H9 (cell line): Measurements from ENCODE around the gene PROM1. TPM values are rescaled to one million over a fixed set of nuclear protein-coding genes. Genes with fewer than 3 reads are reported as not detected.

Experiments
- DNase-seq: peaks from one replicate; pipeline ENCODE4 v3.0.0-alpha.2; 2017
- H2AFZ ChIP-seq: one replicate; pipeline ENCODE4 v1.6.1; 2013; ENCODE audit warnings: mild to moderate bottlenecking, low read length, control low read depth, moderate library complexity
- H2AK5ac ChIP-seq: 2 replicates; pipeline ENCODE4 v1.6.1; 2013; ENCODE audit warnings: low read length, control low read depth, mixed read lengths; ENCODE audit not compliant: insufficient read length
- H2BK120ac ChIP-seq: one replicate; pipeline ENCODE4 v1.6.1; 2013; ENCODE audit warnings: low read depth, mild to moderate bottlenecking, low read length, control low read depth, inconsistent platforms; ENCODE audit not compliant: poor library complexity, severe bottlenecking
- H2BK12ac ChIP-seq: 2 replicates; pipeline ENCODE4 v1.6.1; 2013; ENCODE audit warnings: low read length, control low read depth, mixed read lengths, low read depth; ENCODE audit not compliant: insufficient read length
- H2BK15ac ChIP-seq: 2 replicates; pipeline ENCODE4 v1.6.1; 2013; ENCODE audit warnings: low read depth, low read length, control low read depth
- H2BK20ac ChIP-seq: one replicate; pipeline ENCODE4 v1.6.1; 2013; ENCODE audit warnings: low read depth, mild to moderate bottlenecking, low read length, control low read depth, inconsistent platforms; ENCODE audit not compliant: poor library complexity, severe bottlenecking
- H2BK5ac ChIP-seq: 2 replicates; pipeline ENCODE4 v1.6.1; 2013; ENCODE audit warnings: low read length, control low read depth, mixed read lengths; ENCODE audit not compliant: insufficient read length
- H3K14ac ChIP-seq: 2 replicates; pipeline ENCODE4 v1.6.1; 2013; ENCODE audit warnings: low read length, control low read depth; ENCODE audit not compliant: insufficient read depth
- H3K18ac ChIP-seq: 2 replicates; pipeline ENCODE4 v1.6.1; 2013; ENCODE audit warnings: low read depth, mild to moderate bottlenecking, mixed read lengths, low read length, control low read depth; ENCODE audit not compliant: insufficient read length
- H3K23ac ChIP-seq: 2 replicates; pipeline ENCODE4 v1.6.1; 2013; ENCODE audit warnings: low read length, control low read depth, mixed read lengths, low read depth; ENCODE audit not compliant: insufficient read length
- H3K23me2 ChIP-seq: 2 replicates; pipeline ENCODE4 v1.6.1; 2013; ENCODE audit warnings: low read depth, mild to moderate bottlenecking, mixed read lengths, low read length, control low read depth; ENCODE audit not compliant: insufficient read length, poor library complexity, severe bottlenecking
- H3K27ac ChIP-seq: 2 replicates; pipeline ENCODE4 v1.5.1; 2013; ENCODE audit warnings: low read length, control low read depth, mixed read lengths, low read depth; ENCODE audit not compliant: insufficient read length
- H3K27me3 ChIP-seq: 2 replicates; pipeline ENCODE4 v1.6.1; 2013; ENCODE audit warnings: low read length, control low read depth, inconsistent platforms; ENCODE audit not compliant: insufficient read depth
- H3K4ac ChIP-seq: 2 replicates; pipeline ENCODE4 v1.6.1; 2013; ENCODE audit warnings: low read depth, mild to moderate bottlenecking, control low read depth, inconsistent platforms, low read length, moderate library complexity
- H3K4me1 ChIP-seq: 2 replicates; pipeline ENCODE4 v1.6.1; 2013; ENCODE audit warnings: low read length, control low read depth, inconsistent platforms; ENCODE audit not compliant: insufficient read depth
- H3K4me2 ChIP-seq: 2 replicates; pipeline ENCODE4 v1.6.1; 2013; ENCODE audit warnings: low read length, control low read depth, mixed read lengths; ENCODE audit not compliant: insufficient read length, insufficient read depth
- H3K56ac ChIP-seq: 2 replicates; pipeline ENCODE4 v1.6.1; 2013; ENCODE audit warnings: low read depth, mild to moderate bottlenecking, mixed read lengths, low read length, control low read depth; ENCODE audit not compliant: insufficient read length
- H3K79me1 ChIP-seq: 2 replicates; pipeline ENCODE4 v1.6.1; 2013; ENCODE audit warnings: low read depth, mild to moderate bottlenecking, moderate library complexity, low read length, control low read depth, inconsistent platforms; ENCODE audit not compliant: insufficient read depth, poor library complexity, severe bottlenecking
- H3K79me2 ChIP-seq: 2 replicates; pipeline ENCODE4 v1.6.1; 2013; ENCODE audit warnings: low read length, control low read depth, inconsistent platforms; ENCODE audit not compliant: insufficient read depth
- H3K9ac ChIP-seq: 2 replicates; pipeline ENCODE4 v1.6.1; 2013; ENCODE audit warnings: low read length, control low read depth, mixed read lengths; ENCODE audit not compliant: insufficient read length; ENCODE audit errors: extremely low read depth
- H3K9me3 ChIP-seq: one replicate; pipeline ENCODE4 v1.6.1; 2013; ENCODE audit warnings: low read depth, low read length, inconsistent platforms; ENCODE audit not compliant: control insufficient read depth
- H3T11ph ChIP-seq: one replicate; pipeline ENCODE4 v1.6.1; 2013; ENCODE audit warnings: mild to moderate bottlenecking, low read length, control low read depth, inconsistent platforms
- H4K20me1 ChIP-seq: one replicate; pipeline ENCODE4 v1.6.1; 2013; ENCODE audit not compliant: control insufficient read depth, insufficient read length, insufficient read depth
- H4K5ac ChIP-seq: 2 replicates; pipeline ENCODE4 v1.6.1; 2013; ENCODE audit warnings: low read depth, mild to moderate bottlenecking, mixed read lengths, low read length, control low read depth; ENCODE audit not compliant: insufficient read length
- H4K8ac ChIP-seq: replicated peaks from 2 replicates; pipeline ENCODE4 v1.6.1; 2013; ENCODE audit warnings: low read length, control low read depth, mixed read lengths, low read depth; ENCODE audit not compliant: insufficient read length
- H4K91ac ChIP-seq: 2 replicates; pipeline ENCODE4 v1.6.1; 2013; ENCODE audit warnings: low read depth, mild to moderate bottlenecking, moderate library complexity, mixed read lengths, low read length, control low read depth; ENCODE audit not compliant: insufficient read length
- H3K27ac Mint-ChIP-seq, 3 experiments: 2 replicates in 2 of 3; 3 replicates in 1 of 3; pipeline ENCODE4 v1.8.0; 2020 to 2021; ENCODE audit warnings: mixed read lengths in 3 of 3, mild to moderate bottlenecking in 1 of 3, moderate library complexity in 1 of 3
- H3K27me3 Mint-ChIP-seq: 2 replicates; pipeline ENCODE4 v1.8.0; 2021; ENCODE audit warnings: low read depth, mild to moderate bottlenecking, moderate library complexity, mixed read lengths
- H3K36me3 Mint-ChIP-seq, 3 experiments: 2 replicates in 2 of 3; 3 replicates in 1 of 3; pipeline ENCODE4 v1.8.0; 2020 to 2021; ENCODE audit warnings: low read depth in 3 of 3, mixed read lengths in 3 of 3; ENCODE audit not compliant: insufficient read depth in 1 of 3
- H3K4me1 Mint-ChIP-seq, 2 experiments: 2 replicates each; pipeline ENCODE4 v1.8.0; 2020; ENCODE audit warnings: mixed read lengths in 2 of 2
- H3K4me3 Mint-ChIP-seq, 2 experiments: 2 replicates in 1 of 2; 3 replicates in 1 of 2; pipeline ENCODE4 v1.8.0; 2020 to 2021; ENCODE audit warnings: mild to moderate bottlenecking in 2 of 2, mixed read lengths in 2 of 2, moderate library complexity in 1 of 2
- H3K9me3 Mint-ChIP-seq, 2 experiments: 2 replicates in 1 of 2; 3 replicates in 1 of 2; pipeline ENCODE4 v1.8.0; 2020; ENCODE audit warnings: mild to moderate bottlenecking in 2 of 2, mixed read lengths in 2 of 2, moderate library complexity in 1 of 2
- WGBS: extraction: QIAGEN DNeasy Blood & Tissue Kit; methylation state at CpG from one replicate; pipeline ENCODE4 v1.1.7; 2013; ENCODE audit warnings: missing lambda C conversion rate, low lambda C conversion rate, mixed read lengths; ENCODE audit not compliant: insufficient read length; ENCODE audit errors: extremely low coverage; 5-methylcytosine and 5-hydroxymethylcytosine counted together
- total RNA-seq: library from RNA; stranded (reverse); gene quantifications from 2 replicates; pipeline ENCODE4 v1.2.1, GENCODE V29; 2021
- TF ChIP-seq, protein P1 (sequence below): fragments of 200-600 bp; sonication (generic); conservative IDR thresholded peaks from 3 replicates; pipeline ENCODE4 v1.8.0; 2021; ENCODE audit warnings: antibody characterized with exemption, mild to moderate bottlenecking

The PROM1 gene
- total RNA-seq, 1 experiment from 2014 or later = 98.3 TPM

DNA sequence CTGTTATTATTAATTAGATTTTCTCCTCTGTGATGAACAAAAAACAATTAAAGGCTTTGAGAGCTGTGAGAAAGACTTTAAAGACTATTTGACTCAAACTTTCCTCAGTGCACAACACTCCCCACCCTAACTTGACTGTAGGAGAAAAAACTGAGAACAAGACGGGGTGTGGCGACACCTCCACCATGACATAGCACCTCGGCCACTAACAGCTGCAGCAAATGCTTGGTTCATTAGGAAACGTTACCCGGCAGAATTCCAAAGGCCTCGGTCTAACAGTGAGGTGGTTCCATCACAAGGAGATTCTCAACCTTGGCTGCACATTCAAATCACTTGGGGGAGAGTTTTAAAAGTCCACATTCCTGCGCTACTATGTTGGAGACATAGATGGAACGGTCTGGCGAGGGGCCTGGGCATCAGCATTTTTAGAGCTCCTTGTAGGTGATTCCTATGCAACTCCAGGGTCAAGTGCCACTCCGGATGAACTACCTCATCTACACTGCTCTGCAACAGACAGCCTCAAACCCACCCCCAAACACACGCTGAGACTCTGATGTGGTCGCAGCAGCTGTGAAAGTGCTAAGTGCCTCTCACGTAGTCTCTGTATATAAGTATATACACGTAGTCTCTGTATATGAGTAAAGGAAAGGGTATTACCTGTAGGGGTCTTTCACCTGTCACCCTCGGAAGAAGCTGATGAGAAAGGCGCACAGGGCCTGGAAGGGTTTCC, 121.9 kb downstream of the PROM1 start:
- H3K9me3 ChIP-seq = no peaks in the 10 kb centered on the region
- no peak overlapping the region for H2BK20ac ChIP-seq
- H4K8ac ChIP-seq = no peak overlapping the region
- H3K56ac ChIP-seq = no peak overlapping the region
- peaks cover 3% of the 10 kb centered on the region; the same call in 1 of the 2 replicates for H3K4me1 ChIP-seq
- H3K79me2 ChIP-seq = no peaks in the 10 kb centered on the region
- no peak overlapping the region for H3K23ac ChIP-seq
- Mint-ChIP-seq H3K27me3 (no peaks in the 10 kb centered on the region; the same call in none of the 2 replicates), H3K4me1 (peaks cover 9 to 14% of the 10 kb centered on the region in 2 experiments), H3K9me3 (peaks cover 4 to 9% of the 10 kb centered on the region in 2 experiments; a peak in 3 of 5 replicates), H3K4me3 (no peak overlapping the region), H3K27ac (no peak overlapping the region), H3K36me3 (peaks cover 5 to 10% (median 9%) of the 10 kb centered on the region in 3 experiments)
- no peak overlapping the region for H4K91ac ChIP-seq
- no peak overlapping the region for H2BK5ac ChIP-seq
- H2AK5ac ChIP-seq = no peak overlapping the region
- H3K27ac ChIP-seq = no peak overlapping the region
- H3K27me3 ChIP-seq = no peaks in the 10 kb centered on the region
- H3K9ac ChIP-seq = no peak overlapping the region
- no peak overlapping the region for H2BK120ac ChIP-seq
- no peak overlapping the region for H2BK12ac ChIP-seq
- H3K4me2 ChIP-seq = no peak overlapping the region
- TF ChIP-seq, protein P1, sequence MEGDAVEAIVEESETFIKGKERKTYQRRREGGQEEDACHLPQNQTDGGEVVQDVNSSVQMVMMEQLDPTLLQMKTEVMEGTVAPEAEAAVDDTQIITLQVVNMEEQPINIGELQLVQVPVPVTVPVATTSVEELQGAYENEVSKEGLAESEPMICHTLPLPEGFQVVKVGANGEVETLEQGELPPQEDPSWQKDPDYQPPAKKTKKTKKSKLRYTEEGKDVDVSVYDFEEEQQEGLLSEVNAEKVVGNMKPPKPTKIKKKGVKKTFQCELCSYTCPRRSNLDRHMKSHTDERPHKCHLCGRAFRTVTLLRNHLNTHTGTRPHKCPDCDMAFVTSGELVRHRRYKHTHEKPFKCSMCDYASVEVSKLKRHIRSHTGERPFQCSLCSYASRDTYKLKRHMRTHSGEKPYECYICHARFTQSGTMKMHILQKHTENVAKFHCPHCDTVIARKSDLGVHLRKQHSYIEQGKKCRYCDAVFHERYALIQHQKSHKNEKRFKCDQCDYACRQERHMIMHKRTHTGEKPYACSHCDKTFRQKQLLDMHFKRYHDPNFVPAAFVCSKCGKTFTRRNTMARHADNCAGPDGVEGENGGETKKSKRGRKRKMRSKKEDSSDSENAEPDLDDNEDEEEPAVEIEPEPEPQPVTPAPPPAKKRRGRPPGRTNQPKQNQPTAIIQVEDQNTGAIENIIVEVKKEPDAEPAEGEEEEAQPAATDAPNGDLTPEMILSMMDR = no peak
- no peak overlapping the region for H3T11ph ChIP-seq
- H3K14ac ChIP-seq = no peak overlapping the region
- DNase-seq = no peak
- no peaks in the 10 kb centered on the region for H4K20me1 ChIP-seq
- H3K18ac ChIP-seq = no peak overlapping the region
- WGBS = no CpG with 5 or more reads among the region's 16 CpGs
- no peaks in the 10 kb centered on the region for H3K23me2 ChIP-seq
- no peak overlapping the region for H3K4ac ChIP-seq
- no peak overlapping the region for H2BK15ac ChIP-seq
- H3K79me1 ChIP-seq = no peaks in the 10 kb centered on the region
- H2AFZ ChIP-seq = no peak overlapping the region
- no peak overlapping the region for H4K5ac ChIP-seq
